K562 (cell line): ENCODE measurements around the gene STT3B.

Experiments
- ATF3 ChIP-seq, 2 experiments: fragments of 450-650 bp in 1 of 2; sonication (generic) in 1 of 2; formaldehyde crosslinking in 1 of 2; IDR thresholded peaks in 1 of 2; conservative IDR thresholded peaks in 1 of 2; 2 replicates each; pipeline versions ENCODE4 v1.6.1 to v1.8.1; 2016 to 2023; ENCODE audit warnings: mild to moderate bottlenecking in 2 of 2, moderate library complexity in 2 of 2, inconsistent platforms in 1 of 2, missing genetic modification reagents in 1 of 2
- CHCHD3 ChIP-seq: fragments of 250-450 bp; sonication (Bioruptor Pico); IDR thresholded peaks from 2 replicates; pipeline ENCODE4 v2.1.2; 2022; ENCODE audit warnings: mild to moderate bottlenecking
- DIDO1 ChIP-seq: fragments of 450-650 bp; IDR thresholded peaks from 2 replicates; pipeline ENCODE4 v1.6.1; 2016; ENCODE audit warnings: low read depth, missing biosample characterization, missing genetic modification characterization
- FOXK2 ChIP-seq, 2 experiments: fragments of 450-650 bp; IDR thresholded peaks in 1 of 2; conservative IDR thresholded peaks in 1 of 2; 2 replicates each; pipeline ENCODE4 v1.6.1; 2016; ENCODE audit warnings: low read depth in 2 of 2, mild to moderate bottlenecking in 1 of 2
- POLR2A ChIP-seq: fragments of 450-650 bp; conservative IDR thresholded peaks from 2 replicates; pipeline ENCODE4 v1.6.1; 2016
- RCOR1 ChIP-seq, 2 experiments: IDR thresholded peaks; 2 replicates each; pipeline ENCODE4 v1.6.1; 2012; ENCODE audit warnings: low read depth in 2 of 2, low read length in 2 of 2, borderline replicate concordance in 1 of 2, improper control_type of control experiment in 1 of 2
- YY1 ChIP-seq, 3 experiments: IDR thresholded peaks; 2 replicates each; pipeline ENCODE4 v1.6.1; 2011; ENCODE audit warnings: low read length in 2 of 3, mild to moderate bottlenecking in 2 of 3, moderate library complexity in 2 of 3, borderline replicate concordance in 1 of 3, control low read depth in 1 of 3, low read depth in 1 of 3; ENCODE audit not compliant: insufficient read depth in 3 of 3, insufficient replicate concordance in 2 of 3, control insufficient read depth in 1 of 3, insufficient read length in 1 of 3; ENCODE audit errors: extremely low read depth in 1 of 3

GRCh38 chr3:31668242-31668641 is 135.5 kb downstream of the STT3B start:
- TF ChIP-seq DIDO1 (no peak), FOXK2 (conservative IDR thresholded peaks at IDR 0.05 in 1 of 2, IDR thresholded peaks at IDR 0.05 in 1 of 2; ENCODE audit: low read depth in 2 of 2) (no peak), YY1 (IDR thresholded peaks at IDR 0.05; ENCODE audit: borderline replicate concordance in 1 of 3, control insufficient read depth in 1 of 3, extremely low read depth in 1 of 3, insufficient read depth in 3 of 3, insufficient read length in 1 of 3, insufficient replicate concordance in 2 of 3, low read depth in 1 of 3, low read length in 2 of 3) (no peak), CHCHD3 (CRISPR knock-in tag) (no peak), POLR2A (no peak), ATF3 (IDR thresholded peaks at IDR 0.05) (no peak), ATF3 (CRISPR knock-in tag; conservative IDR thresholded peaks at IDR 0.05) (no peak), RCOR1 (IDR thresholded peaks at IDR 0.05; ENCODE audit: borderline replicate concordance in 1 of 2, low read depth in 2 of 2, low read length in 2 of 2) (no peak)
